SU-DHL-6 (cell line): ENCODE measurements around the gene RD3L.

Source experiments
- H2AFZ ChIP-seq: fragments of 200-600 bp; sonication (generic); 2 replicates; pipeline ENCODE4 v1.6.1; 2014; ENCODE audit warnings: low read depth, mild to moderate bottlenecking, moderate library complexity, mixed read lengths, antibody characterized with exemption, low read length; ENCODE audit not compliant: severe bottlenecking
- H3F3A ChIP-seq: fragments of 200-600 bp; shearing (Covaris generic); 2 replicates; pipeline ENCODE4 v1.6.0; 2016; ENCODE audit warnings: antibody characterized with exemption, mild to moderate bottlenecking; ENCODE audit not compliant: insufficient read depth
- H3K27ac ChIP-seq: fragments of 200-600 bp; sonication (generic); 2 replicates; pipeline ENCODE4 v1.5.1; 2016; ENCODE audit warnings: low read depth, mild to moderate bottlenecking, low read length, moderate library complexity, mixed read lengths
- H3K27me3 ChIP-seq: fragments of 200-600 bp; sonication (generic), shearing (Covaris generic); 2 replicates; pipeline ENCODE4 v1.6.0; 2014; ENCODE audit warnings: mild to moderate bottlenecking, low read length
- H3K36me3 ChIP-seq: fragments of 200-600 bp; sonication (generic); 2 replicates; pipeline ENCODE4 v1.6.1; 2014; ENCODE audit warnings: mild to moderate bottlenecking, low read length, mixed read lengths
- H3K4me2 ChIP-seq: fragments of 300-600, 200-600 bp; shearing (Covaris generic), sonication (generic); 2 replicates; pipeline ENCODE4 v1.6.0; 2014; ENCODE audit warnings: low read length, low read depth, mild to moderate bottlenecking; ENCODE audit not compliant: poor library complexity, severe bottlenecking
- H3K4me3 ChIP-seq: fragments of 200-600 bp; sonication (generic); 2 replicates; pipeline ENCODE4 v1.5.1; 2014; ENCODE audit warnings: antibody characterized with exemption, low read length, mild to moderate bottlenecking, mixed read lengths; ENCODE audit not compliant: insufficient read depth, poor library complexity, severe bottlenecking
- H3K79me2 ChIP-seq: fragments of 200-600 bp; sonication (generic); 2 replicates; pipeline ENCODE4 v1.6.1; 2014; ENCODE audit warnings: mild to moderate bottlenecking, low read length, moderate library complexity; ENCODE audit not compliant: insufficient read depth
- H3K9ac ChIP-seq: fragments of 200-600 bp; sonication (generic); 2 replicates; pipeline ENCODE4 v1.7.0; 2014; ENCODE audit warnings: mild to moderate bottlenecking, low read length
- H3K9me2 ChIP-seq: fragments of 200-600 bp; sonication (generic); replicated peaks from 2 replicates; pipeline ENCODE4 v1.6.1; 2014; ENCODE audit warnings: low read length; ENCODE audit not compliant: insufficient read depth
- H3K9me3 ChIP-seq: fragments of 200-600 bp; sonication (generic); 2 replicates; pipeline ENCODE4 v1.6.1; 2014; ENCODE audit warnings: low read length, mixed read lengths; ENCODE audit not compliant: insufficient read depth
- H4K20me1 ChIP-seq: fragments of 200-600 bp; sonication (generic); 2 replicates; pipeline ENCODE4 v1.6.1; 2014; ENCODE audit warnings: low read depth, mild to moderate bottlenecking, antibody characterized with exemption, low read length, moderate library complexity, mixed read lengths
- EZH2phosphoT487 ChIP-seq: fragments of 200-600 bp; sonication (generic), shearing (Covaris generic); conservative IDR thresholded peaks from 2 replicates; pipeline ENCODE4 v1.6.1; 2018; ENCODE audit warnings: mild to moderate bottlenecking, antibody characterized with exemption, low read length, moderate library complexity, mixed read lengths
- TF ChIP-seq, protein P1 (sequence below): fragments of 200-600 bp; sonication (generic); IDR thresholded peaks from one replicate; pipeline ENCODE4 v1.5.1; 2017; ENCODE audit warnings: antibody characterized with exemption, mild to moderate bottlenecking, low read length, moderate library complexity; ENCODE audit not compliant: insufficient read depth, poor library complexity, severe bottlenecking

The RD3L gene

GRCh38 chr14:103916636-103917262, 25.6 kb downstream of the RD3L start:
- H3K36me3 ChIP-seq: peaks cover 2% of the 10 kb centered on the region; the same call in 1 of the 2 replicates
- H2AFZ ChIP-seq: no peak overlapping the region
- no peaks in the 10 kb centered on the region for H3F3A ChIP-seq
- no peak overlapping the region for H3K9ac ChIP-seq
- H3K79me2 ChIP-seq: peaks cover 55% of the 10 kb centered on the region
- H3K9me2 ChIP-seq: no peaks in the 10 kb centered on the region
- H3K27ac ChIP-seq: no peak overlapping the region
- H3K27me3 ChIP-seq: no peaks in the 10 kb centered on the region
- 0 out of 2 replicates have a peak, but pooled peaks cover 3% of the 10 kb centered on the region for H4K20me1 ChIP-seq
- no peak overlapping the region for H3K4me3 ChIP-seq
- TF ChIP-seq, protein P1, sequence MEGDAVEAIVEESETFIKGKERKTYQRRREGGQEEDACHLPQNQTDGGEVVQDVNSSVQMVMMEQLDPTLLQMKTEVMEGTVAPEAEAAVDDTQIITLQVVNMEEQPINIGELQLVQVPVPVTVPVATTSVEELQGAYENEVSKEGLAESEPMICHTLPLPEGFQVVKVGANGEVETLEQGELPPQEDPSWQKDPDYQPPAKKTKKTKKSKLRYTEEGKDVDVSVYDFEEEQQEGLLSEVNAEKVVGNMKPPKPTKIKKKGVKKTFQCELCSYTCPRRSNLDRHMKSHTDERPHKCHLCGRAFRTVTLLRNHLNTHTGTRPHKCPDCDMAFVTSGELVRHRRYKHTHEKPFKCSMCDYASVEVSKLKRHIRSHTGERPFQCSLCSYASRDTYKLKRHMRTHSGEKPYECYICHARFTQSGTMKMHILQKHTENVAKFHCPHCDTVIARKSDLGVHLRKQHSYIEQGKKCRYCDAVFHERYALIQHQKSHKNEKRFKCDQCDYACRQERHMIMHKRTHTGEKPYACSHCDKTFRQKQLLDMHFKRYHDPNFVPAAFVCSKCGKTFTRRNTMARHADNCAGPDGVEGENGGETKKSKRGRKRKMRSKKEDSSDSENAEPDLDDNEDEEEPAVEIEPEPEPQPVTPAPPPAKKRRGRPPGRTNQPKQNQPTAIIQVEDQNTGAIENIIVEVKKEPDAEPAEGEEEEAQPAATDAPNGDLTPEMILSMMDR: no peak
- TF ChIP-seq EZH2phosphoT487: no peak
- no peaks in the 10 kb centered on the region for H3K9me3 ChIP-seq
- no peak overlapping the region for H3K4me2 ChIP-seq

DNA sequence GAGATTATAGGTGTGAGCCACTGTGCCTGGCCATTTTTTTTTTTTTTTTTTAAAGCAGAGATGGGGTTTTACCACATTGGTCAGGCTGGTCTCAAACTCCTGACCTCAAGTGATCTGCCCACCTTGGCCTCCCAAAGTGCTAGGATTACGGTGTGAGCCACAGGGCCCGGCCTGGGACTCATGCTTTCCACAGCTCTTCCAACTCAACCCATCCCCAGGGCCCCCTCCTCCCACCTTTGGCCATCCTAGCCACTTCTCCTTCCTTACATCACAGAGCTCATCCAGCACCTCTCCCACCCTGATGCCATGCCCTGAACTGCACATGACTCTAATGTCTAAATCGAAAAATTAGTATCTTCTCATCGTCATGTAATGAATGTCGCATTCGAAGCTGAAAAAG, 26.7 kb downstream of the RD3L start:
- H2AFZ ChIP-seq: no peak overlapping the region
- no peak overlapping the region for H3K4me3 ChIP-seq
- H3K9me2 ChIP-seq: no peaks in the 10 kb centered on the region
- H3K79me2 ChIP-seq: peaks cover 48% of the 10 kb centered on the region
- no peaks in the 10 kb centered on the region for H3K9me3 ChIP-seq
- no peak overlapping the region for H3K27ac ChIP-seq
- H3K9ac ChIP-seq: no peak overlapping the region
- H3K36me3 ChIP-seq: peaks cover 2% of the 10 kb centered on the region; the same call in 1 of the 2 replicates
- H4K20me1 ChIP-seq: 0 out of 2 replicates have a peak, but pooled peaks cover 3% of the 10 kb centered on the region
- H3F3A ChIP-seq: no peaks in the 10 kb centered on the region
- no peak overlapping the region for H3K4me2 ChIP-seq
- H3K27me3 ChIP-seq: no peaks in the 10 kb centered on the region
- TF ChIP-seq EZH2phosphoT487: no peak
- TF ChIP-seq, protein P1: no peak

- Histone ChIP-seq H3K9me3 (no peaks in the 10 kb centered on the region), H3K9me2 (no peaks in the 10 kb centered on the region), H3K9ac (no peak overlapping the region), H3K4me3 (no peak overlapping the region), H3K4me2 (no peak overlapping the region), H3K36me3 (peaks cover 2% of the 10 kb centered on the region; the same call in 1 of the 2 replicates), H4K20me1 (0 out of 2 replicates have a peak, but pooled peaks cover under 1% of the 10 kb centered on the region), H3F3A (no peaks in the 10 kb centered on the region), H3K27me3 (no peaks in the 10 kb centered on the region), H3K79me2 (peaks cover 5% of the 10 kb centered on the region), H3K27ac (no peak overlapping the region), H2AFZ (no peak overlapping the region)
- TF ChIP-seq EZH2phosphoT487: no peak
- TF ChIP-seq, protein P1: no peak
Observed at GRCh38 chr14:103910984-103911383, 31.3 kb downstream of the RD3L start.
